Pancreas (tissue), 10 donors: ENCODE results near the gene LDOC1. TPM values are rescaled to one million over a fixed set of nuclear protein-coding genes. Genes with fewer than 3 reads are reported as not detected.

ENCODE experiments used
- ATAC-seq, 4 donors: fragments of 200-7000 bp; cut with Tn5 transposase; one replicate each; pipeline versions ENCODE4 v1.8.0 to v1.9.1; 2020; ENCODE audit warnings: mild to moderate bottlenecking in 4 of 4, moderate library complexity in 4 of 4
- DNase-seq, 6 donors: peaks; one replicate each; pipeline ENCODE4 v3.0.0-alpha.2; 2020
- FAIRE-seq: peaks from 2 replicates; lab custom pipeline; 2012; peaks lifted over from hg19 to GRCh38; lab: Jason Lieb, UNC
- H3K27ac ChIP-seq, 4 donors: fragments of 200-600 bp; sonication (generic); 1 replicate in 3 of 4; 2 replicates in 1 of 4; pipeline versions ENCODE4 v1.5.0 to v1.8.0; 2020
- H3K27me3 ChIP-seq, 4 donors: fragments of 200-600 bp; one replicate each; pipeline ENCODE4 v1.8.0; 2021
- H3K36me3 ChIP-seq, 3 donors: fragments of 200-600 bp; sonication (generic) in 1 of 3; one replicate each; pipeline versions ENCODE4 v1.5.0 to v1.8.0; 2020 to 2021
- H3K4me1 ChIP-seq, 3 donors: fragments of 200-600 bp; one replicate each; pipeline ENCODE4 v1.8.0; 2021
- H3K4me3 ChIP-seq, 4 donors: fragments of 200-600 bp; sonication (generic) in 2 of 4; one replicate each; pipeline versions ENCODE4 v1.5.0 to v1.8.0; 2020 to 2021
- H3K9me3 ChIP-seq, 4 donors: fragments of 200-600 bp; one replicate each; pipeline ENCODE4 v1.8.0; 2021
- WGBS, 2 donors: extraction: QIAGEN DNeasy Blood & Tissue Kit; methylation state at CpG; one replicate each; pipeline ENCODE4 v1.1.7; 2013; 5-methylcytosine and 5-hydroxymethylcytosine counted together
- intact Hi-C, 3 donors: fragments of 100-400 bp; cut with DNase I; formaldehyde crosslinking; loops; one replicate each; pipeline versions ENCODE4 v1.11.1 to v1.14.2; 2022
- polyA plus RNA-seq, 2 donors: library from polyadenylated mRNA; stranded (reverse); fragments of 200-250 nt; gene quantifications; one replicate each; pipeline ENCODE4 v1.2.3, GENCODE V29; 2013
- total RNA-seq, 6 donors: library from RNA; stranded (reverse); fragmentation: NEBNext Ultra II Directional in 4 of 6; extraction: Animal tissue kit (Norgen Biotek cat#: 25700) in 4 of 6; gene quantifications; one replicate each; pipeline versions ENCODE4 v1.2.1 to v1.2.4, GENCODE V29; 2021 to 2023
- TF ChIP-seq, protein P1 (sequence below), 4 donors: fragments of 200-600 bp; sonication (generic) in 3 of 4; IDR thresholded peaks; one replicate each; pipeline versions ENCODE4 v1.5.0 to v1.8.0; 2021; ENCODE audit warnings: antibody characterized with exemption in 4 of 4
- donor health status: healthy with polysubstance abuse.
- donor health status: DM: no; HTN: no; CAD: no; lungs with moderate emphysema.
- donor health status: DM: no; HTN: no; CAD: no.
- donor health status: control.
- donor health status: control.
- donor health status: Bipolar disorder and iron deficiency.
- donor health status: DM: yes; HTN: yes; CAD: no.
- donor health status: DM: no; HTN: no; CAD: no.
- donor health status: DM: no; HTN: no; CAD: no.
- donor health status: DM: yes; HTN: yes; CAD: no.

LDOC1 gene
- total RNA-seq, result 10 to 100 TPM in 2 of 6 donors, 1 to 10 TPM in 4; 6.3 to 15.1 (median 9.0) TPM
- 10 to 100 TPM; 17.4 to 36.7 TPM for polyA plus RNA-seq

DNA sequence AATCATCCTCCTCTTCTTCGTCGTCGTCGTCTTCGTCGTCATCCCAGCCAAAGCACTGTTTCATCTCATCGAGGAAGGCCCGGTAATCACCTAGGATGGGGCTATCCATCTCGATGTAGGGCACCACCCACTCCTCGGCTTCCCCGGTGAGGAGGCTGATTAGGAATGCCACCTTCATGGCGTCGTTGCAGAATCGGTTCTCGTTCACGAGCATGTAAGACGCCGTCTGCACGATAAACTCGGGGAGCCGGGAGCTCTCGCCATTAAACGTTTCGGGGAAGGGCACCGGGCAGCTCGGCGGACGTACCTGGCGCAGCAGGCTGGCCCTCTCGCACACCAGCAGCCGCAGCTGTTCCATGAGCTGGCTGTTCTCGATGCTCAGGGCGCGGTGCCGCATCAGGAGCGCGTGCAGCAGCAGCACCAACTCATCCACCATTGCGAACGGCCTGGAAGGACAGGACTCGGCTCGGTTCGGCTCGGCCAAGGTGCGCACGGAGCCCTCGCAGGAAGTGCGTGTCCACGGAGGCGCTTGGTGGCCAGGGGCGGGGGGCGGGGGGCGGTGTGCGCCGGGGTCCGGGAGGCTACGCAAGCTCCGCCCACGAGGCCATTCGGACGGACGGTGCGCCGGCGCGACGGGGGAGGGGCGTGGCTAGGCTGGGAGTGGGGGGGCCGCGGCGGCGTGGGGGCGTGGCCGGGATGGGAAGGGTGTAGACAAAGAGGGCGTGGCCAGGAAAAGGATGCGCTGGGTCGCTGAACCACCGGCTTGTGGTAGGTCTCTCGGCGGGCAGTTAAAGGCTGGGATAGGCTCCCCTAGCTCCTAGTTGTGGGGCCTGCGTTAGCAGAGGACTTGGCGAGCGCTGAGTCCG lies at the start of gene LDOC1:
Gene LDOC1 (minus strand): TSS at position 544 of the 866 bp plus-strand sequence. CDS start 108 bp downstream, at position 436.
- Histone ChIP-seq H3K27ac (peak within 1 kb of the TSS in 1 of 4 donors; percentile 33), H3K9me3 (no peaks in the 10 kb centered on the region), H3K4me3 (peak within 1 kb of the TSS; percentile 26 to 54 (median 43)), H3K4me1 (no peaks in the 10 kb centered on the region), H3K27me3 (no peaks in the 10 kb centered on the region), H3K36me3 (no peaks in the 10 kb centered on the region)
- FAIRE-seq, result no peak
- intact Hi-C loops, result no loop called here
- 1 to 29% methylated on average over 77 to 83 of the region's 83 CpGs for WGBS, 2 donors
- DNase-seq, result peak; percentile 69 to 90 (median 82)
- peak; percentile 94 to 98 (median 96) for ATAC-seq
- TF ChIP-seq, protein P1, sequence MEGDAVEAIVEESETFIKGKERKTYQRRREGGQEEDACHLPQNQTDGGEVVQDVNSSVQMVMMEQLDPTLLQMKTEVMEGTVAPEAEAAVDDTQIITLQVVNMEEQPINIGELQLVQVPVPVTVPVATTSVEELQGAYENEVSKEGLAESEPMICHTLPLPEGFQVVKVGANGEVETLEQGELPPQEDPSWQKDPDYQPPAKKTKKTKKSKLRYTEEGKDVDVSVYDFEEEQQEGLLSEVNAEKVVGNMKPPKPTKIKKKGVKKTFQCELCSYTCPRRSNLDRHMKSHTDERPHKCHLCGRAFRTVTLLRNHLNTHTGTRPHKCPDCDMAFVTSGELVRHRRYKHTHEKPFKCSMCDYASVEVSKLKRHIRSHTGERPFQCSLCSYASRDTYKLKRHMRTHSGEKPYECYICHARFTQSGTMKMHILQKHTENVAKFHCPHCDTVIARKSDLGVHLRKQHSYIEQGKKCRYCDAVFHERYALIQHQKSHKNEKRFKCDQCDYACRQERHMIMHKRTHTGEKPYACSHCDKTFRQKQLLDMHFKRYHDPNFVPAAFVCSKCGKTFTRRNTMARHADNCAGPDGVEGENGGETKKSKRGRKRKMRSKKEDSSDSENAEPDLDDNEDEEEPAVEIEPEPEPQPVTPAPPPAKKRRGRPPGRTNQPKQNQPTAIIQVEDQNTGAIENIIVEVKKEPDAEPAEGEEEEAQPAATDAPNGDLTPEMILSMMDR (IDR thresholded peaks at IDR 0.05), result no peak

DNA sequence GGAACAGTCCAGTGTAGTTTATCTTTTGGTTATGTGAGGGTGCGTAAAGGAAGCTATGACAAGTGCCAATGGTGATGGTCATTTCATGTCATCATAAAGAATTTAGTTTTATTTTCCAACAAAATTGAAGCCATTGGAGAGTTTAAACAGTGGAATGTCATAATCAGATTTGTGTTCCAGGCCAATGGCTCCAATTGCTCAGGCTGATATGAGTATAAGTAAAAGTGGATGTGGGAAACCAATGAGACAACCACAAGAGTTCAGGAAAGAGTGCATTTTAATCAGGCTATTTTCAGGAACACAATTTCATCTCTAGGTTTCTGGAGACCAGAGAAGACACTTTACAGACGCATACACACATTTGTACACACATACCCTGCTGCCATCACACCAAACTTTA lies 44.7 kb upstream of the LDOC1 start:
- no peak for FAIRE-seq
- TF ChIP-seq, protein P1 (IDR thresholded peaks at IDR 0.05), result no peak
- Histone ChIP-seq H3K27ac (no peak overlapping the region), H3K4me3 (no peak overlapping the region), H3K4me1 (no peaks in the 10 kb centered on the region), H3K36me3 (no peaks in the 10 kb centered on the region), H3K9me3 (no peaks in the 10 kb centered on the region), H3K27me3 (no peaks in the 10 kb centered on the region)
- WGBS, 2 donors, result 52 to 73% methylated on average over 2 of the region's 2 CpGs
- intact Hi-C loops, result no loop called here
- ATAC-seq, result no peak
- no peak for DNase-seq

DNA sequence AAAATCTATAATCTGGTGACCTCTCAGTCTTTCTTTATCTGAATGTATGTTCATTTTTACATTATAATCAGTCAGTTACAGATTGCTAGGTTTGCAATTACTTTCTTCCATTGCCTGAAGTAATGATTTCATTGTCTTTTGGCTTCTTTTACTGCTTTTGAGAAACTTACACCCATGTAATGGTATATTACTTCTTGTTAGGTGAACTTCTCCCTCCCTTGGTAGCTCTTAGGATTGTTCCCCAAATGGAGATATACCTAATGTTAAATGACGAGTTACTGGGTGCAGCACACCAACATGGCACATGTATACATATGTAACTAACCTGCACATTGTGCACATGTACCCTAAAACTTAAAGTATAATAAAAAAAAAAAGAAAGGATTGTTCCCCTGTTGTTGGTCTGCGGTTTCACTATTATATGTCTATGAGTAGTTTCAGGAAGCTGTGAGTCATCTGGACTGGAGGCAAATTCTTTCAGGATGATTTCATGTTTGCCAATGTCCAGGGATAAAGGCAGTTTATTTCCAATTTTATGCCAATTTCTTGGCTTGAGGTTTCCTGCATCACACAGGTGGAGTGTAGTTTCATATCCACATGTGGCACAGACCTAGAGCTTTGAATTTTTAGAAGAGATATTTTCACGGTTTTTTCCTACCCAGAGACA lies 43.5 kb upstream of the LDOC1 start:
- 41 to 58% methylated on average over 3 of the region's 3 CpGs for WGBS, 2 donors
- no peaks in the 10 kb centered on the region for H3K4me1 ChIP-seq
- TF ChIP-seq, protein P1 (IDR thresholded peaks at IDR 0.05), result no peak
- H3K27me3 ChIP-seq, result no peaks in the 10 kb centered on the region
- no peak overlapping the region for H3K27ac ChIP-seq
- H3K9me3 ChIP-seq, result no peaks in the 10 kb centered on the region
- no peak for DNase-seq
- FAIRE-seq, result no peak
- intact Hi-C loops, result no loop called here
- H3K36me3 ChIP-seq, result no peaks in the 10 kb centered on the region
- H3K4me3 ChIP-seq, result no peak overlapping the region
- ATAC-seq, result peak in 2 of 4 donors; percentile 43 to 72

DNA sequence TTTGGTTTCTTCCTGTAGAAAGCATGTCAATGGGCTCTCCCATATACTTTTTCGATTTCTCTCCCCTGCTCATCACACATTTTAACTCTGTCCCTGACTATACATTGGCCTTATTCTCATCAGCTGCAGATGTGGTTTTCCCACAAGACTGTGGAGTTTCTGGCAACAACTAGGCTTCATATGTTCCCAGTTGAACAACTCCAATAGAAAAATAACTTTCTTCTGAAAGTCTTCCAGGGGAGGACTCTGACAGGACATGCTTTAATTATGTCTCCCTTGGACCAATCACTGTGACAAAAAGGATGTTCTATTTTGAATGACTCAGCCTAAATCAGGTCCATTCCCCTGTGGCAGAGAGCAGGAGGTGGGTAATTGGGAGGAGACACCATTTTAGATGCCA lies 37.3 kb upstream of the LDOC1 start:
- 43 to 59% methylated on average over 1 of the region's 1 CpG for WGBS, 2 donors
- ATAC-seq (no peak), FAIRE-seq (no peak), DNase-seq (no peak)
- intact Hi-C loops, result no loop called here
- H3K27ac ChIP-seq, result no peak overlapping the region
- TF ChIP-seq, protein P1 (IDR thresholded peaks at IDR 0.05), result no peak
- no peaks in the 10 kb centered on the region for H3K9me3 ChIP-seq
- H3K4me3 ChIP-seq, result no peak overlapping the region
- no peaks in the 10 kb centered on the region for H3K27me3 ChIP-seq
- H3K36me3 ChIP-seq, result no peaks in the 10 kb centered on the region
- H3K4me1 ChIP-seq, result no peaks in the 10 kb centered on the region
